DMS53 treated with DMSO at 0.1 percent for 48 hours (cell line): ENCODE measurements around the gene SWAP70.
A peak's percentile ranks its signal among the peaks of the same experiment; 100 is the strongest.

Source experiments
- DNase-seq: peaks from one replicate; lab custom pipeline; 2025; ENCODE audit not compliant: unreplicated experiment; lab: John Stamatoyannopoulos, UW

The SWAP70 gene

GRCh38 chr11:9748361-9748970 lies 84.6 kb downstream of the SWAP70 start:
- peak; percentile 53 for DNase-seq

- no peak for DNase-seq
These were observed 86.7 kb downstream of the SWAP70 start for GRCh38 chr11:9750551-9750950.

- no peak for DNase-seq
These were observed 88.2 kb downstream of the SWAP70 start for GRCh38 chr11:9752091-9752490.

DNA sequence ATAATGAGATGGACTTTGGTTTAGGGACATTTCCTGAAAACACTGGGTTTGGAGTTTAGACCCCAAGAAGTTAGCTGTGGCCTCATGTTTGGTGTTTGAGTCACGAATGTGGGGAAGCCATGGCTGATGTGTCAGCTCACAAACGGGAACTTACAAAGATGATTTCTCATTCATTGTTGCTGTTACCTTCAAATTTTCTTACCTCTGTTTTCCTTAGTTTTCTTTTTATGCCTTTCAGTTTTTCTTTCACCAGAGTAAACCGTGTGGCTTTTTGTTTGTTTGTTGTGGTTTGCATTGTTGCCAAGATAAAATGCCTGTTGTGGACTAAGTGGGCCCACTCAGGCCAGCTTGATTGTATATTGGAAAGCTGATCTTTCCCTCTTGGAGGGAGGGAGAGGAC lies 89.1 kb downstream of the SWAP70 start:
- no peak for DNase-seq

GRCh38 chr11:9754010-9754471 lies 90.2 kb downstream of the SWAP70 start:
- no peak for DNase-seq

DNA sequence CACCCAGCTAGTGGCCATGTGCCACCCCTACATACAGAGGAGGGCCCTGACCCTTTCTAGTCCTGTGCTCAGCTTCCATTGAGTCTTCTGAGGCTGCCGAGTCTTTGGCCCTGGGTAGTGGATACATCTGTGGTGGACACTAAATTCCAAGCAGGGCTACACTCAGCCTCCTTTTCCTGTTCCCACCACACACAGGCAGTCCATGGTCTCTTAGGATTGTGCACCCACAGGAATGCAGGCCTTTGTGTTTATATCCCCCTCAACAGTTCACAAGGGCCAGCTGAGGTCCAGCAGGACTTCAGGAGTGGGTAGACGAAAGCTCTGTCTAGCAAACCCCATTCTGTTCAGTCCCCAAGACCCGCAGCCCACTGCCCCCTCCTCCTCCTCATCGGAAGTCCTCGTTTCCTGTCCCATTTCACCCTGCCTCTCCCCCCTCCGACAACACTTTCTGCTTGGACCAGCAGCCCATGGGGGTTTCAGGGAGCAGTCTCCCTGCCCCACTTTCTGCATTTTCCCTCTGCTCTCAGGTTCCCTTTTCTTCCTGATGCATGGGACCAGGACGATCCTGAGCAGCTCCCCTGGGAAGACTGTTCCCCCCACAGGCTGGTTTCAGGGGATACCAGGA lies 91.8 kb downstream of the SWAP70 start:
- DNase-seq = no peak

DNA sequence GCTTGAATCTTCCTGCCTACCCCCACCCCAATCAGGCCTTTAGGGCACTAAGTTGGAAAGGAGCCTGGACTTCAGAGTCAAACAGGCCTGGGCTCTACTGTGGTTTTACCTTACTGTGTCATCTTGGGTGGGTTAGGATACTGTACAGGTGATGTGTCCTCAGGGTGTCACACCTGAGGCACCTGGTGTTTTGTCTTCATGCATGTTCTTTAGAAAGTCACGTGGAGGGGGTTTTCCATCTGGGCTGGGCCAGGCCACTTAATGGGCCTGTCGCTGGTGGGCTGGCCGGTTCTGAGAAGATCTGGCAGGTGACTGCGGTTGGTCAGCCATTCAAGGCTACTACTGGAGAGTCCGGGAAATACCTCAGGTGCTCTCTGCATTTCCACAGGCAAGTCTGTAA lies 92.6 kb downstream of the SWAP70 start:
- no peak for DNase-seq

GRCh38 chr11:9756878-9757277 lies 93.0 kb downstream of the SWAP70 start:
- no peak for DNase-seq

DNA sequence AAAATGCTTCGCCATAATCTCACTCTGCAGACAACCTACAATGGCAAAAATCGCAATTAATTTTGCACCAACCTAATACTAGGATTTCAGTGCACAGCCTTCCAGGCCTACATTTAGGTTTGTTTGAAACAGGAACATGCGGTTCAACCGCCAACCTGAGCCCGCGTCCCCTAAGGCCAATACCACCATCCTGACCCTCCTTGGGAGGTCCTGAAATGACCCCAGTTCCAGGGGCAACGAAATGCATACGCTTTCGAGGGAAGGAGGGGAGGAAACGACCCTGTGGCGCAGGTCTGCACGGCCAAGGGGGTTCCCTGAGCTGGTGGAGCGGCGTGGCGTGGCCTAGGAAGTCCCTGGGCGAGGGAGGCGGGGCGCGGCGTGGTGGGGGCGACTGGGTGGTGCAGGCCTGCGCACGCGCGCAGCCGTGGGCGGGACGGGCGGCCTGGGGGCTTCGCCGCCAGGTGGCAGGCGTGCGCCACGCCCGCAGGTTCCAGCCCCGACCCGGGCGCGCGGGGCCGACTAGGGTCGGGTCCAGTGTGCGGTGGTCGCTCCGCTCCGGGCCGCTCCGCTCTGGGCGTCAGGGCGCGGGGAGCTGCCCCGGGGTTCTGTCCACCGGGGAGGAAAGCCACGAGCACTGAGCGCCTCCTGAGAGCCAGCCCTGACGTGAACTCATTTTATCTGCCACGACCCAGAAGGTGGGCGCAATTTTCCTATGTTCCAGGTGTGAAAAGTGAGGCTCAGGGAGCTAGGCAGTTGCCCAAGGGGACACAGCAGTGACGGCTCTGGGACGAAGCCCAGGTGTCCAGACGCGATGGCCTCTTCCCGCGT lies 94.1 kb downstream of the SWAP70 start:
- peak; percentile 53 for DNase-seq

DNA sequence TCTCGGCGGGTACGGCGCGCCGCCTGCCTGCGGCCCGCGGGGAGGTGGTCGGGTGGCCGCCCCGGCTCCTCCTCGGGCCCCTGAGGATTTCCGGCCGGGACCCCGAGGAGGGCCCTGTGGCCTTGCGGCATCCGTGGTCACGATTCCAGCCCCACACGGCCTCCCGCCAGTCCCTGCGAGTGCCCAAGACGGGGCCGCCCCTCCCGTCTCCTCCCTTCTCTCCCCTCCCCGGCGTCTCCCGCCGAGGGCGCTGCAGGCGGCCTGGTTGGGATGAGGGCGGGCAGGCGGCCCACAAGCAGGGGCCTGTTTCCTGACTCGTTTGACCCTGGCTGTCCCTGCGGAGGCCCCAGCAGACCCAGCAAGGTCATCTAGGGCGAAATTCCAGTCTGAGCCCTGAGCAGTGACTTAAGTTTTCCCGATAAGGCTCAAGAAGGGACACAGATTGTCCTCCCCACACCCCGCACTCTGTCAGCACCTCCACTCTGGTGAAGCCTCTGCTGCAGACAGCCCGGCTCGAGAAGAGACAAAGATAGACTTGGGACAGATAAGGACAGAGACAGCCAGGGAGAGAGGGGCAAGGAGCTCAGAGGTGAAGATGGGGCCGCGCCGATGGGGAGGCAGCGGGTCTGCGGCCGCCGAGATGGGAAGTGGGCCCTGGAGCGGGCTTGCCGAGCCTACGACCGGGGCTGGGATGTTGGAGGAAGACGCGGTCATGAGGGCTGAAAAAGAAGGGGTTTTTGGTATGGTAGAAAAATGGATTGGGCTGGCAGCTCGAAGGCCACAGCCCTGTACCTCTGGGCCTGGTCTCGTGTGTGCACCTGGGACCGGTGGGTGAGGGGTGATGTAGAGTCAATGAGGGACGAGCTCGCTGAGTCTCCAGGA lies 95.0 kb downstream of the SWAP70 start:
- DNase-seq = peak; percentile 51

- DNase-seq = peak; percentile 96
These were observed 95.8 kb downstream of the SWAP70 start for GRCh38 chr11:9759519-9760192.

GRCh38 chr11:9760193-9760575 lies 96.3 kb downstream of the SWAP70 start:
- DNase-seq = no peak

DNA sequence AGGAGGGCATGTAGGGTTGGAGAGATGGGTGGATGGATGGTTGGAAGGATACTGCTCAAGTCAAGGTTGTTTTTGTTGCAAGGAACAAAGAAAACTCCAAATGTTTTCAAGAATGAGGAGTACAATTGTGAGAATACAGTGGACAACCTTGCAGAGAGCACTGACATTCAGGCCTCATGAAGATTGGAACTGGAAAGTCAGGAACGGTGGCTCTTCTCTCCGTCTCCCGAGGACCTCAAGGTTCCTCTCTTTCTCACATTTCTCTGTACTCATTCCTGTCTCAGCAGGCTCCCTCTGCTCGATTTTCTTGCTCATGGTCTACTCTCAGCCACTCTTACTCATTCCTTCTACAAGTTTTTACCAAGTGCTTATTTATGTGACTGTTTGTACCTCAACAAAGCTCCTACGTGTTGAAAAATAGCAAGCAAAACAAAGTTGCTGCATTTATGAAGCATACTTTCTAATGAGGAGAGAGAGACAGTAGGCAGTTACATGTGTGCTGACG lies 97.6 kb downstream of the SWAP70 start:
- DNase-seq = no peak

DNA sequence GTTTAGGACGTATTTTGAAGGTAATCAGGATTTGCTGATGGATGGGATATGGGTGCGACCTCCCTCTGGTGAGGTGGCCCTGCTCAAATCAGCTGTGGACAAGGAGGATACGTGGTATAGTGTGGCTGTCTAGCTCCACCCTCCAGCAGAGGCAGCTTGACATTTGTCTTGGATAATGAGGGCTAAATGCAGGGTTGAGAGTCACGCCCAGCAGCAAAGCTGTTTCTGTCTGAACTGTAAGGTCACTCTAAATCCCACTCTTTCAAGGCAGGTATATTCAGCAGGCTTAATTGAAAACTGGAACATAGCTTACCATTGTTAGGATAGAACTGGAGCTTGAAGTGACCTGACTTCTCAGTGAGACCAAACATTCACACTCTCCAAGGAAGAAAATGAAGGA lies 98.7 kb downstream of the SWAP70 start:
- DNase-seq = no peak

- DNase-seq = no peak
These were observed 99.4 kb downstream of the SWAP70 start for GRCh38 chr11:9763301-9763700.

DNA sequence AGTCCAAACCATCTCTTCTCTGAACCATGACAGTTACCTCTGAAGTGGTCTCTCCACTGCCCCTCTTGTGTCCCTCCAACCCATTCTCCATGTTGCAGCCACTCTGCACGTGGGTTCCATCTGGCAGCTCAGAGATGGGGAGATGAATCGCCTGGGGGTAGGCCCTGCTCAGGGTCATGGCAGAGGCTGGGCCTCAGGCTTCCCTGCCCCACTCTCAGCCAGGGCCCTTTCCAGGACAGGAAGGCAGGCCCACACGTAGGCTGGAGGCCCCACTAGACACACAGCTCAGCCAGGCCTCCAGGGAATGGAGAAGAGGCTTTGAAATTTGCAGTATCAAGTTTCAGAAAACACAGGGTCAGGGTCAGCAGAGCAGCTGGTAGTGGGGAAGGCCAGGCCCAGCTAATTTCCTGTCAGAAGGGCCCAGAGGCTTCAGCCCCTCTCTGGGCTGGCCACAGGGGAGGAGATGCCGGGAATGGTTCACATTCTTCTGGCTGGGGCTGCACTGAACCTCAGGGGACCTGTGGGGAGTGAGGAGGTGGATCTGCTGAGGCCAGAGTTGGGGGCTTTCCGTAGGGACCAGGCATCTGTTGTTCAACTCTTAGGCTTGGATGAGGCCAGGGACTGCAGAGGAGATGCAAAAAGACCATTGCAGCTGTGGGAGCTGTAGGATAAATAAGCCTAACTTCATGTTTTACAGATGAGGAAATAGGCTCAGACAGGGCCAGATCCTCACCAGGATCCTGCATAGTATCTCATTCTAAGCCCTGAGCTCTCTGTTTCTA lies 101.6 kb downstream of the SWAP70 start:
- peak; percentile 48 for DNase-seq

- DNase-seq = no peak
These were observed 105.7 kb downstream of the SWAP70 start for GRCh38 chr11:9769621-9770020.

DNA sequence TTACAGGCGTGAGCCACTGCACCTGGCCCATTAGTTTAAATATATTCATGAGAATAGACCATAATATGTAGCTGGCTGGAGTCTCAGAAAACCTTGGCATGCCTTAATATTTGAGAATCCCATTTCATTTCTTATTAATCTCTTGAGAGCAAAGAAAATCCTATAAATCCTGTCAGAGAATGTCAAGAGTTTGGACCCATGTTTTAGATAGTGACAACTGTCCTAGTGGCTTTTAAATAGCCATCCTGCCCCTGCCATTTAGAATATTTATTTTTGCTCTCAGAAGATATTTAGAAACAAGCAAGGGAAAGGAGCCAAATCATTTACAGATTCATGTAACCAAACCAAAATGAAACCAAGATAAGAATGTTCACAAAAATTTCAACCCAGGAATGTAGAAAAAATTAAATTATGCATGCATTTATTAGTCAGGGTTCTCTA lies 107.2 kb downstream of the SWAP70 start:
- no peak for DNase-seq

GRCh38 chr11:9772218-9772617 lies 108.3 kb downstream of the SWAP70 start:
- no peak for DNase-seq

DNA sequence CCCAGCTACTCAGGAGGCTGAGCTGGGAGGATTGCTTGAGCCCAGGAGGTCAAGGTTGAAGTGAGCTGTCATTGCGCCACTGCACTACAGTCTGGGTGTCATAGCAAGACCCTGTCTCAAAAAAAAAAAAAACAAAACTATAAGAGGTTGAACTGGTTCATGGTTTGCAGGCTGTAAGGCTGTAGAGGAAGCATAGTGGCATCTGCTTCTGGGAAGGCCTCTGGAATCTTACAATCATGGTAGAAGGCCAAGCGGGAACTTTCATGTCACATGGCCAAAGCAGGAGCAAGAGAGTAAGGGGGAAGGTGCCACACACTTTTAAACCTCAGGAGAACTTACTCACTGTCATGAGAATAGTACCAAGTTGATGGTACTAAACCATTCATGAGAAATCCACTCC lies 109.6 kb downstream of the SWAP70 start:
- DNase-seq = no peak
